Endodermal cell (in vitro differentiated cells): ENCODE measurements around the gene MAP7. TPM values are rescaled to one million over a fixed set of nuclear protein-coding genes. Genes with fewer than 3 reads are reported as not detected.

ENCODE experiments used
- DNase-seq: peaks from one replicate; pipeline ENCODE4 v3.0.0-alpha.2; 2017
- H3K27ac ChIP-seq: 2 replicates; pipeline ENCODE4 v1.5.1; 2013; ENCODE audit warnings: mild to moderate bottlenecking, low read depth, low read length, moderate library complexity
- H3K27me3 ChIP-seq: 2 replicates; pipeline ENCODE4 v1.6.1; 2013; ENCODE audit warnings: mild to moderate bottlenecking, low read length, moderate library complexity; ENCODE audit not compliant: insufficient read depth, control insufficient read depth, poor library complexity, severe bottlenecking
- H3K36me3 ChIP-seq: 2 replicates; pipeline ENCODE4 v1.7.0; 2013; ENCODE audit warnings: mild to moderate bottlenecking, low read length, moderate library complexity; ENCODE audit not compliant: control insufficient read depth, insufficient read depth
- H3K4me1 ChIP-seq: one replicate; pipeline ENCODE4 v1.7.0; 2013; ENCODE audit warnings: low read length; ENCODE audit not compliant: control insufficient read depth, insufficient read depth
- H3K4me3 ChIP-seq: 2 replicates; pipeline ENCODE4 v1.5.1; 2013; ENCODE audit warnings: mild to moderate bottlenecking, low read length, moderate library complexity
- H3K9ac ChIP-seq: 2 replicates; pipeline ENCODE4 v1.6.1; 2013; ENCODE audit warnings: mild to moderate bottlenecking, low read length, moderate library complexity; ENCODE audit not compliant: poor library complexity, severe bottlenecking; ENCODE audit errors: extremely low read depth
- H3K9me3 ChIP-seq: 2 replicates; pipeline ENCODE4 v1.6.1; 2013; ENCODE audit warnings: mild to moderate bottlenecking, low read length, moderate library complexity; ENCODE audit not compliant: control insufficient read depth
- H3K27ac Mint-ChIP-seq: 2 replicates; pipeline ENCODE4 v1.8.0; 2020; ENCODE audit warnings: mixed read lengths
- H3K27me3 Mint-ChIP-seq: 2 replicates; pipeline ENCODE4 v1.8.0; 2021; ENCODE audit warnings: mild to moderate bottlenecking, mixed read lengths; ENCODE audit not compliant: insufficient read depth
- H3K36me3 Mint-ChIP-seq: 2 replicates; pipeline ENCODE4 v1.8.0; 2020; ENCODE audit warnings: low read depth, mixed read lengths
- H3K4me1 Mint-ChIP-seq: 2 replicates; pipeline ENCODE4 v1.8.0; 2020; ENCODE audit warnings: mixed read lengths
- H3K4me3 Mint-ChIP-seq: 2 replicates; pipeline ENCODE4 v1.8.0; 2020; ENCODE audit warnings: mild to moderate bottlenecking, moderate library complexity, mixed read lengths
- H3K9me3 Mint-ChIP-seq: 2 replicates; pipeline ENCODE4 v1.8.0; 2020; ENCODE audit warnings: mild to moderate bottlenecking, mixed read lengths
- CTCF ChIP-seq: fragments of 200-600 bp; sonication (generic); conservative IDR thresholded peaks from 2 replicates; pipeline ENCODE4 v1.5.0; 2021; ENCODE audit warnings: antibody characterized with exemption, mild to moderate bottlenecking
- WGBS, 2 experiments: methylation state at CpG; one replicate each; pipeline versions ENCODE4 v1.1.5 to v1.1.7; 2013; ENCODE audit warnings: missing lambda C conversion rate in 2 of 2, mixed read lengths in 1 of 2; ENCODE audit not compliant: insufficient coverage in 1 of 2, insufficient read length in 1 of 2; 5-methylcytosine and 5-hydroxymethylcytosine counted together
- total RNA-seq, 2 donors: library from RNA; stranded (reverse); fragmentation: NEBNext Ultra II Directional in 1 of 2; extraction: Animal tissue kit (Norgen Biotek cat#: 25700) in 1 of 2; gene quantifications; 2 replicates in 1 of 2; 3 replicates in 1 of 2; pipeline ENCODE4 v1.2.1, GENCODE V29; 2021

MAP7 gene
- total RNA-seq, 2 donors from 2014 or later: 42.4 to 48.7 TPM

- Mint-ChIP-seq H3K4me1 (no peaks in the 10 kb centered on the region), H3K36me3 (peaks cover 8% of the 10 kb centered on the region), H3K9me3 (no peaks in the 10 kb centered on the region), H3K27me3 (no peaks in the 10 kb centered on the region), H3K4me3 (no peak overlapping the region), H3K27ac (no peak overlapping the region)
- no peak overlapping the region for H3K27ac ChIP-seq
- no peaks in the 10 kb centered on the region for H3K4me1 ChIP-seq
- no peak overlapping the region for H3K9ac ChIP-seq
- DNase-seq: no peak
- no peaks in the 10 kb centered on the region for H3K27me3 ChIP-seq
- WGBS, 2 experiments: 92 to 96% methylated on average over 2 to 3 of the region's 3 CpGs
- H3K36me3 ChIP-seq: no peaks in the 10 kb centered on the region
- TF ChIP-seq CTCF: no peak
- H3K9me3 ChIP-seq: no peaks in the 10 kb centered on the region
- no peak overlapping the region for H3K4me3 ChIP-seq
Measured at GRCh38 chr6:136412410-136412809, 137.8 kb downstream of the MAP7 start.

- H3K4me3 ChIP-seq: no peak overlapping the region
- H3K36me3 ChIP-seq: no peaks in the 10 kb centered on the region
- no peaks in the 10 kb centered on the region for H3K4me1 ChIP-seq
- H3K27ac Mint-ChIP-seq: no peak overlapping the region
- 96 to 100% methylated on average over 4 to 17 of the region's 17 CpGs for WGBS, 2 experiments
- no peak overlapping the region for H3K4me3 Mint-ChIP-seq
- DNase-seq: no peak
- H3K27ac ChIP-seq: no peak overlapping the region
- H3K9me3 Mint-ChIP-seq: no peaks in the 10 kb centered on the region
- no peaks in the 10 kb centered on the region for H3K9me3 ChIP-seq
- no peaks in the 10 kb centered on the region for H3K4me1 Mint-ChIP-seq
- H3K36me3 Mint-ChIP-seq: peaks cover 8% of the 10 kb centered on the region
- no peak overlapping the region for H3K9ac ChIP-seq
- H3K27me3 ChIP-seq: no peaks in the 10 kb centered on the region
- no peak for TF ChIP-seq CTCF
- H3K27me3 Mint-ChIP-seq: no peaks in the 10 kb centered on the region
Measured at GRCh38 chr6:136411453-136412354, 138.5 kb downstream of the MAP7 start.

GRCh38 chr6:136411025-136411325 lies 139.2 kb downstream of the MAP7 start:
- H3K4me1 ChIP-seq: no peaks in the 10 kb centered on the region
- WGBS, 2 experiments: 94% methylated on average over 1 of the region's 1 CpG; no CpG with 5 or more reads in 1 of the 2 experiments

More at GRCh38 chr6:136411025-136411325, 139.2 kb downstream of the MAP7 start:
- no peaks in the 10 kb centered on the region for H3K27me3 ChIP-seq
- H3K4me3 ChIP-seq: no peak overlapping the region
- no peak overlapping the region for H3K4me3 Mint-ChIP-seq
- H3K27ac ChIP-seq: no peak overlapping the region
- H3K36me3 Mint-ChIP-seq: peaks cover 8% of the 10 kb centered on the region
- H3K9ac ChIP-seq: no peak overlapping the region
- no peaks in the 10 kb centered on the region for H3K36me3 ChIP-seq
- H3K27ac Mint-ChIP-seq: no peak overlapping the region
- no peaks in the 10 kb centered on the region for H3K9me3 ChIP-seq
- DNase-seq: no peak
- no peak for TF ChIP-seq CTCF
- no peaks in the 10 kb centered on the region for H3K4me1 Mint-ChIP-seq
- no peaks in the 10 kb centered on the region for H3K27me3 Mint-ChIP-seq
- H3K9me3 Mint-ChIP-seq: no peaks in the 10 kb centered on the region
